Panc1 (cell line): ENCODE results near the gene C2CD2. TPM values are rescaled to one million over a fixed set of nuclear protein-coding genes. Genes with fewer than 3 reads are reported as not detected.

Experiments used
- ATAC-seq: fragments of 200-7000 bp; cut with Tn5 transposase; 2 replicates; pipeline ENCODE4 v1.9.1; 2020; ENCODE audit warnings: mild to moderate bottlenecking, moderate library complexity
- BruUV-seq: library from RNA; stranded (reverse); fragments of 400-500 nt; replicated peaks from 2 replicates; lab custom pipeline; 2021; lab: Mats Ljungman, UMichigan
- CTCF ChIA-PET: fragments of 300-600 bp; sonication (Branson Sonifier 250); formaldehyde crosslinking; loops from one replicate; lab custom pipeline; 2022; ENCODE audit warnings: antibody characterized with exemption; lab: Charles Lee
- POLR2A ChIA-PET: fragments of 300-600 bp; sonication (Branson Sonifier 250); formaldehyde crosslinking; loops from one replicate; lab custom pipeline; 2022; ENCODE audit warnings: antibody characterized with exemption; lab: Charles Lee
- DNase-seq: peaks from one replicate; pipeline ENCODE4 v3.0.0-alpha.2; 2010; ENCODE audit warnings: low read depth, low spot score
- H3K27ac ChIP-seq: 2 replicates; pipeline ENCODE4 v1.5.1; 2011; ENCODE audit warnings: mild to moderate bottlenecking, low read length, inconsistent platforms
- H3K27me3 ChIP-seq: fragments of 200-500 bp; sonication (Bioruptor generic); 2 replicates; pipeline ENCODE4 v1.6.0; 2014; ENCODE audit warnings: low read length, inconsistent platforms; ENCODE audit not compliant: control insufficient read depth, insufficient read depth
- H3K36me3 ChIP-seq: fragments of 200-500 bp; sonication (Bioruptor generic); 2 replicates; pipeline ENCODE4 v1.5.1; 2014; ENCODE audit warnings: inconsistent platforms, mild to moderate bottlenecking, low read length, moderate library complexity; ENCODE audit not compliant: control insufficient read depth, insufficient read depth
- H3K4me1 ChIP-seq: 2 replicates; pipeline ENCODE4 v1.5.1; 2011; ENCODE audit warnings: inconsistent platforms, mild to moderate bottlenecking, low read length, moderate library complexity; ENCODE audit not compliant: control insufficient read depth, insufficient read depth
- H3K4me3 ChIP-seq, 2 experiments: 2 replicates each; pipeline ENCODE4 v1.5.1; 2011 to 2012; ENCODE audit warnings: low read depth in 2 of 2, low read length in 2 of 2, mild to moderate bottlenecking in 2 of 2, inconsistent platforms in 1 of 2, moderate library complexity in 1 of 2
- H3K9me3 ChIP-seq: fragments of 200-500 bp; sonication (Bioruptor generic); 2 replicates; pipeline ENCODE4 v1.5.1; 2014; ENCODE audit warnings: low read depth, mild to moderate bottlenecking, inconsistent platforms, low read length, moderate library complexity; ENCODE audit not compliant: control insufficient read depth, insufficient read depth
- CTCF ChIP-seq: fragments of 450-650 bp; IDR thresholded peaks from 2 replicates; pipeline ENCODE4 v1.5.1; 2017; ENCODE audit warnings: mild to moderate bottlenecking
- POLR2AphosphoS5 ChIP-seq: IDR thresholded peaks from 2 replicates; pipeline ENCODE4 v1.6.1; 2012; ENCODE audit warnings: mild to moderate bottlenecking, low read depth, low read length, moderate library complexity
- REST ChIP-seq, 2 experiments: IDR thresholded peaks; 2 replicates each; pipeline ENCODE4 v1.6.1; 2011 to 2012; ENCODE audit warnings: low read depth in 2 of 2, control low read depth in 1 of 2, low read length in 1 of 2, mild to moderate bottlenecking in 1 of 2, moderate library complexity in 1 of 2; ENCODE audit not compliant: insufficient read depth in 1 of 2
- SIN3A ChIP-seq: IDR thresholded peaks from 2 replicates; pipeline ENCODE4 v1.6.1; 2012; ENCODE audit warnings: low read depth, mild to moderate bottlenecking, low read length, moderate library complexity, borderline replicate concordance; ENCODE audit not compliant: insufficient read depth
- TCF7L2 ChIP-seq: IDR thresholded peaks from 2 replicates; pipeline ENCODE4 v1.6.1; 2011; ENCODE audit warnings: mild to moderate bottlenecking, low read depth, low read length, inconsistent platforms
- in situ Hi-C: cut with HindIII; loops from 2 replicates; pipeline ENCODE4 v1.10.0; 2016; ENCODE audit warnings: low sequenced_read_pairs, low pct_unique_long_range_greater_than_20kb
- intact Hi-C: fragments of 100-400 bp; cut with micrococcal nuclease; formaldehyde crosslinking; loops from one replicate; pipeline ENCODE4 v1.10.0; 2022; ENCODE audit not compliant: unreplicated experiment
- total RNA-seq: library from RNA; stranded (reverse); gene quantifications from one replicate; pipeline ENCODE4 v1.2.1, GENCODE V29; 2021; ENCODE audit not compliant: unreplicated experiment

C2CD2 gene
- total RNA-seq, 1 experiment from 2014 or later, result 14.0 TPM

DNA sequence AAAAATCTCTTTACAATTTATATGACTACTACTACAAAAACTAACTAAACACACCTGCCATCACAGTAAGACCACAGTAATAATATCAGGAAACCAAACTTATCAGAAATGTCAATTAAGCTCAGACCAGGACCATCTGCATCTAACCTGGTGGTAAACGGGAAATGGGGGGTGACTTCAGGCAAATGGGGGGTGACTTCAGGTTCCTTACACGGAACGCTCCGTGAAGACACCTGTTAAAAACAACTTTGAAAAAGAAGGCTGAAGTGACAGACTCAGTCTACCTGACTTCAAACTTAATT is 90.4 kb downstream of the C2CD2 start:
- DNase-seq, result no peak
- intact Hi-C loops, result no loop called here
- ChIA-PET POLR2A (no interaction called here), CTCF (no interaction called here)
- BruUV-seq, result no TSS peak
- in situ Hi-C loops, result no loop called here
- TF ChIP-seq CTCF (no peak), TCF7L2 (no peak), REST (IDR thresholded peaks at IDR 0.05; ENCODE audit: insufficient read depth in 1 of 2, low read depth in 2 of 2, low read length in 1 of 2) (no peak), SIN3A (no peak), POLR2AphosphoS5 (no peak)
- Histone ChIP-seq H3K9me3 (no peaks in the 10 kb centered on the region), H3K4me3 (no peak overlapping the region), H3K27ac (no peak overlapping the region; the same call in 1 of the 2 replicates), H3K36me3 (no peaks in the 10 kb centered on the region), H3K4me1 (peaks cover 8% of the 10 kb centered on the region), H3K27me3 (no peaks in the 10 kb centered on the region)
- ATAC-seq, result no peak

DNA sequence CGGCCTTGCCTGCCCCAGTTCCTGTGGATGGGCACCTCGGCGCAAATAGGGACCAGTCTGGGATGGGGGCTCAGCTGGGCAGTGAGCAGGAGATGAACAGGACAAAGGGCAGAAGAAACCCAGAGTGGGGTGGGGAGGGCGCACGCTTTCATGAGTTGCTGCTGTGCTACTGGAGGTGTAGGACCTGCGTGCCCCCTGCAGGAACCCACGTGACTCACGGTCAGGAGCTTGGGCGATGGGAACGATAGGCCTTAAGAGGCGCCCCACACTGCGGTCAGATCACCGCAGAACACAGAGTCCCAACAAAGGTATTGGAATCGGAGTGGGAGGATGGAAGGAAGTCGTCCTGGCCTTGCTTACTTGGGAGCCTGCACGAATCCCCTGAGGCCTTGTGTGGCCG is 91.8 kb downstream of the C2CD2 start:
- in situ Hi-C loops, result no loop called here
- ATAC-seq (0 out of 2 replicates have a peak, but pooled peaks have one; percentile 16), DNase-seq (no peak)
- H3K27ac ChIP-seq, result no peak overlapping the region
- ChIA-PET CTCF (no interaction called here), POLR2A (interaction anchor here (0.7 kb wide), 1 partner anchor 171 kb away, joined by 3 read pairs; no protein-coding TSS in a partner anchor)
- intact Hi-C loops, result no loop called here
- H3K9me3 ChIP-seq, result no peaks in the 10 kb centered on the region
- H3K27me3 ChIP-seq, result no peaks in the 10 kb centered on the region
- H3K36me3 ChIP-seq, result no peaks in the 10 kb centered on the region
- peaks cover 8% of the 10 kb centered on the region for H3K4me1 ChIP-seq
- no peak for TF ChIP-seq SIN3A
- TF ChIP-seq POLR2AphosphoS5, result no peak
- TF ChIP-seq REST (IDR thresholded peaks at IDR 0.05; ENCODE audit: insufficient read depth in 1 of 2, low read depth in 2 of 2, low read length in 1 of 2), result no peak
- no TSS peak for BruUV-seq
- no peak overlapping the region for H3K4me3 ChIP-seq
